ENCODE results near the gene SPO11.

SPO11 gene

GRCh38 chr20:57391439-57392301 lies 62.1 kb downstream of the SPO11 start:
- DNase-seq (ENCODE audit: low spot score), result peak; percentile 55

DNA sequence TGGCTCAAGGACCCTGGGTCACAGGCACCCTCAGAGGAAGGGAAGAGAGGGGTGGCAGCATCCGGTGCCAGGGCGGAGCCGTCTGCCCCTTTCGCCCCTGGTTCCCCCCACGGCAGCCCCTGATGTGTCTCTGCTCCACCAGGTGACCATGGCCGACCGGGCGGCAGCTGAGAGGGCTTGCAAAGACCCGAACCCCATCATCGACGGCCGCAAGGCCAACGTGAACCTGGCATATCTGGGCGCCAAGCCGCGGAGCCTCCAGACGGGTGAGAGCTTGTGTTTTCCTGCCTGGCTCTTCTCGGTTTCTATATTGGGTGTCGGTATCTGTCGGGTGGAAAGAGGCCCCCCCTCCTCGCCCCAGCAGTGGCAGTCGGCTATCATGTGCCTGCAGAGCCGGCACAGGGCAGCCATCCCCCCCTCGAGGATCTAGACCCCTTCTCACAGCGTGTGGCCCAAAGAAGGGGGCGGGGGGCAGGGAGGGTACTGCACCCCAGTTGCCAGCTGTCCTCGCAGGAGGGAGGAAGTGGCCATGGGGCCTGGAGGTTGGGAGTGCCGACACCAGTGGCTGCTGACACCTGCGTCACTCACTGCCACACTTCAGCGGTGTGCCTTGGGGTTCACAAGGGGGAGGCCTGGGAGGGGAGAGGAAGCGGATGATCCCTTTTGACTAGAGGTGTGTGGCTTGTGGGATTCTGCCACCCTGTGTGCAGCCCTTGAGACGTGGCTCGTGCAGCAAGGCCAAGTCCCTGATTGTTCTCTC lies 63.1 kb downstream of the SPO11 start:
- peak; percentile 77 for DNase-seq (ENCODE audit: low spot score)

All from NAMALWA (cell line).